Activated CD8-positive, alpha-beta memory T cell treated with anti-CD3 and anti-CD28 coated beads for 4 hours (primary cell): ENCODE data around the gene SPINK2.
A peak's percentile ranks its signal among the peaks of the same experiment; 100 is the strongest.

Experiments used
- DNase-seq, 2 donors: peaks; one replicate each; pipeline ENCODE4 v3.0.0-alpha.2; 2020; ENCODE audit warnings: low read depth in 2 of 2

Gene SPINK2, protein sequence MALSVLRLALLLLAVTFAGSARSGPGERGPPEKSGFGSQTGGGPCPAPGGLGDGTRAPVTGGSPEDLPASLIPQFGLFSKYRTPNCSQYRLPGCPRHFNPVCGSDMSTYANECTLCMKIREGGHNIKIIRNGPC

GRCh38 chr4:56821381-56822243, at the start of gene SPINK2:
Gene SPINK2 (minus strand): TSS chr4:56821701. CDS start chr4:56821662, 39 bp downstream.
- DNase-seq, result peak; percentile 39 to 46

- no peak for DNase-seq
Observed at GRCh38 chr4:56870946-56871345, 49.4 kb upstream of the SPINK2 start.

GRCh38 chr4:56863441-56864139, 42.1 kb upstream of the SPINK2 start:
- DNase-seq, result no peak

- DNase-seq, result no peak
Observed at GRCh38 chr4:56861360-56861759, 39.9 kb upstream of the SPINK2 start.

GRCh38 chr4:56860781-56861180, 39.3 kb upstream of the SPINK2 start:
- no peak for DNase-seq

DNA sequence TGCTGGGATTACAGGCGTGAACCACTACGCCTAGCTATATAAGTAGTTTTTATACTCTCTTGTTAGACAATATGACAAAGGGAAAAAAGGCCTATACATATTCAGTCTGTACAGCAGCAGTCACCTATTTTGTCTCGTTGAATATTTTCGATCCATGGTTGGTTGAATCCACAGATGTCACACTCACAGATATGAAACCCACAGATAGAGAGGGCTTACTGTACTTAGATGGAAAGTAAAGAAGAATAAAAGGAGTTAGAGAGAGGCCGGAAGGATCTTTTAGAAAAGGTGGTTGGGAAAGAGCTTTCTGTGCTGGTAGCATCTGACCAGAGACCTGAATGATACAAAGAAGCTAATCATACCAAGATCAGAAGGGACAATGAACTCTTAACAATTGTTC, 38.3 kb upstream of the SPINK2 start:
- no peak for DNase-seq

GRCh38 chr4:56857601-56858309, 36.3 kb upstream of the SPINK2 start:
- no peak for DNase-seq

DNA sequence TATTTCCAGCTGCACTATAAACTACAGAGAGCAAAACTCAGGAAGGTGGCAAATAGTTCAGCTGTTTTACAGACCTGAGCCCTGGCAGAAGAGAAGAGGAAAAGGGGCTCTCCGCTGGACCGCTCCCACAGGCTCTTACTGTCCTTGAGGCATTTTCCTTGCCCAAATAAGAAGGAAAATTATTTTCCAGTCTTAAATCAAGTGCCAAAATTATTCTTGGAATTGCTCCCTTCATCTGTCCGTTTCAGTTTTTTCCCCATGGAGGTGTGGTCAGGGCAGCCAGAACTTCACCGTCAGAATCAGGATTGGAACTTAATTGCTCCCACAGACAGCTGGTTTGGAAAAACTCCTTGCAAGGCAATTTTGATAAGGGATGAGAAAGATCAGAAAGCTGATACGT, 35.2 kb upstream of the SPINK2 start:
- DNase-seq, result no peak

DNA sequence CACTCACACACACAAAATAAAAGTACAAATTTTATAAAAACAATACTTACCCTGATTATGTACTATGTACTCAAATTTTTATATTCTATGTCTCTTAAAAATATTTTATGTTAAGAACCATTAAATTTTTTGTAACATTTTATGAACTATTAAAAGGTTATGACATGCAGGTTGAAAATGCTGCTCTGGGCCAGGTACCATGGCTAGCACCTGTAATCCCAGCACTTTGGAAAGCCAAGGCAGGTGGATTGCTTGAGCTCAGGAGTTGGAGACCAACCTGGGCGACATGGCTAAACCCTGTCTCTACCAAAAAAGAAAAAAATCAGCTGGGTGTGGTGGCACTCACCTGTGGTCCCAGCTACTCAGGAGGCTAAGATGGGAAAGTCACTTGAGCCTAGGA, 29.4 kb upstream of the SPINK2 start:
- DNase-seq, result no peak

DNA sequence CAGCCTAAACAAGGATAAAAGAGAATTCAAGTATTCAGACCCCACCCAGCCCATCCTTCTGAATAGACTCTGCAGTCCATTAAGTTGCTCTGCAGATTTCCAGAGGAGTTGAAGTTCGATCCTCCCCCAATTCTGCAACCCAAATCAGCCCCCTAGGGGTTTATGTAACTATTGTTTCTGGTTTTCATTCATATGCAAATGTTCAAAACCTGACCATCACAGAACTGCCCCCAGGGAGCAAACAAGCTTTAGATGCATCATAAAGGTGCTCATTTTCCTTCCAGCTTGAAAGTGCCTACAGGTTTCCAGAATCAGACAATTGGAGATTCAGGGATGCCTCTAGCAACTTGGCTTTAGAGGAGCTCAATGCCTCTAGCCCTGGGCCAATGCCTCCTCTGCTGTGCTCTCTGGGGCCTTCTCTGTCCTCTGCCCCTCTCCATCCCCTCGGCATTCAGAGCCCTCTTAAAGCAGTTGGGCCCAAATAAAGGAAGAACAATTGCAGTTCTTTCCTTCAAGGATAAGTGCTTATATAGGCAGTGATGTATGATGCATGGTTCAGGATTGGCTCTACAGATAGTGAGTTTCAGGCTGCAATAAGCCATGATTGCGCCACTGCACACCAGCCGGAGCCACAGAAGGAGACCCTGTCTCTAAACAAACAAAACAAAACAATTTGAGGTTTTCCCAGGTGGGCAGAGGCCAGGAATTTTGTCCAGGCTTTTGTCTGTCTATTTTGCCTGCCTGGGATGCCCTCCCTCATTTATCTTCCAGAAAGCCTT, 23.5 kb upstream of the SPINK2 start:
- DNase-seq, result no peak

- no peak for DNase-seq
Observed at GRCh38 chr4:56843421-56843899, 22.0 kb upstream of the SPINK2 start.

GRCh38 chr4:56840559-56840958, 19.1 kb upstream of the SPINK2 start:
- no peak for DNase-seq

DNA sequence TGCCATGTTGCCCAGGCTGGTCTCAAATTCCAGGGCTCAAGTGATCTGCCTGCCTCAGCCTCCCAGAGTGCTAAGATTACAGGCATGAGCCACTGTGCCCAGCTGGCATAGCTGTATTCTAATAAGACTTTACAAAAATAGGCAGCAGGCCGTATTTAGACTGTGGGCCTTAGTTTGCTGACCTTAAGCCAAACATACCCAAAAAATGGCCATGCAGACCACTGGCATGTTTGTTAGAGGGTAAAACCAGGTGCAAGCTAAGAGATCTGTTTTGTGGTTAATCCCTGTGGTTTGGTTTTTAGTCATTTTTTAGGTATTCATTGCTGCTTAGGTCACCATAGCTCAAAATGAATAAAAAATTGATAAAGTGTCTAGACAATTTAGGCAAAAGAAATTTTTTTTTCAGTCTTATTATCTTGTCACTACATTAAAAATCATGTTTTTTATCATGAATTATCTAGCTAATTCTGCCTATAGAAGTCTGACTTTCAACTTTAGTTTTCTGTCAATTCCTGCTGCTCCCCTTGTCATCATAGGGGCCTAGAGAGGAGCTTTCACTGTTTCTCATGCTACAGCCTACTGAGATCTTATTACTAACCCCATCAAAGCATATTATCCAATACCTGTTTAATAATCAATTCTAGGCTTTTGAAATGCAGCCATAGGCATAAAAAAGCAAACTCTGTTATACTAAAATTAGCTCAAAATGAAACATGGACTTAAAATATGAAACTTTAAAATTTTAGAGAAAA, 7.5 kb upstream of the SPINK2 start:
- DNase-seq, result no peak

DNA sequence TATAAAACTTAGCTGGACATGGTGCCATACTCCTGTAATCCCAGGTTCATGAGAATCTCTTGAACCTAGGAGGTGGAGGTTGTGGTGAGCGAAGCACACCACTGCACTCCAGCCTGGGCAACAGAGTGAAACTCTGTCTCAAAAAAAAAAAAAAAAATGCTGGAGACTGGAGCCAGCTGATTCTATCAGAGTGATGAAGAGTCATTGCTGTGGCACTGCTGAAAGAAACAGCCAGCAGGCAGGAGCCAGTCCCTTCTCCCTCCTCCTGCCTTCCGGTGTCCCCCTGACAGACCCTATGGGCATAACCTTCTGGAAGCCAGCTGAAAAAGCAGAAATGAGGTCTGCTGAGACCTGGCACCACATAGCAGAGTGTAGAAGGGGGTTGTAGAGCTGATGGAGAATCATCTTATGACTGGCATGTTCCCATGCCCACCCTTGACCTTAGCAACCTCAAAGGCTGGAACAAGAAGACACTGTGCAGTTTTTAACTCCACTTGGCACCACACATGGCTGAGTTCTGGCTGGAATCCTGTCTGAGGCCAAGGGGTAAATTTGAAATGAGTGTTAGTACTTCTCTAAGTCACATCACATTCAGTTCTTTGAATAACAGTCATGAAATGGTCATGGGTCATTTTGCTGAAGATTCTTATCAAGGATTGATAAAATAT, 2.6 kb upstream of the SPINK2 start:
- DNase-seq, result no peak

DNA sequence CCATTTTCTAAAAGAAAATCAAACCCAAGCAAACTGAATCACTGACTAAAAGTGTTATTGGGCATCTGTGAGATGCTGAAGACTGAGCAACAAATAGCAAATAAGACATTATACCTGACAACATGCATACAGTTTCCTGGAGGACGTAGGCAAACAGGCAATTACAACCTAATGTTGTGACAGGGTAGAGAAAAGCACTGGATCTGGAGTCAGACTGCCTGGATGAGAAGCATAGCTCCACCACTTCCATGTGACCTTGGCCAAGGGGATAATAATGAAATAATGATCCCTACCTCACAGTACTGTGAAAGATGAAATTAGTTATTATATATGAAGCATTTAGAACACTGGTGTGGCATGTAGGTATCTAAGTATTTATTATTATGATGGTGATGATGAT, 2.7 kb downstream of the SPINK2 start:
- DNase-seq, result no peak

GRCh38 chr4:56817840-56818491, 3.5 kb downstream of the SPINK2 start:
- no peak for DNase-seq

GRCh38 chr4:56806666-56807065, 14.8 kb downstream of the SPINK2 start:
- DNase-seq, result no peak

DNA sequence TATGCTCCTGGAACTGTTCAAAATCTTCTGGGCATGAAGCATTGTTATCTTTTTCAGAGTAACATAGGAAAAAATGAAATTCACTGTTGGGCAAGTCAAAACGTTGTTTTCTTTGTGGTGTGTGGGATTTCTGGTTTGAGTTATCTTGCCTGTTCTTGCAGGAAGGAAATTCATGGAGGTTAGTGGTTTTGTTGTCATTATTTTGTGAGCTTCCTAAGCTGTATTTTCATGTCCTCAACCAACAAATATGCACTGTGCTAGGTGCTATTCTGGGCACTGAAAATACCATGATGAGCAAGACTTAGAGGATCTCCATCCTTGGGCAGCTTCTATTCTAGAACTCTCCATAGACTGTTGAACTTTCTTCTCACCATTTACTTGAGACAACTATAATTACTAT, 16.9 kb downstream of the SPINK2 start:
- no peak for DNase-seq

DNA sequence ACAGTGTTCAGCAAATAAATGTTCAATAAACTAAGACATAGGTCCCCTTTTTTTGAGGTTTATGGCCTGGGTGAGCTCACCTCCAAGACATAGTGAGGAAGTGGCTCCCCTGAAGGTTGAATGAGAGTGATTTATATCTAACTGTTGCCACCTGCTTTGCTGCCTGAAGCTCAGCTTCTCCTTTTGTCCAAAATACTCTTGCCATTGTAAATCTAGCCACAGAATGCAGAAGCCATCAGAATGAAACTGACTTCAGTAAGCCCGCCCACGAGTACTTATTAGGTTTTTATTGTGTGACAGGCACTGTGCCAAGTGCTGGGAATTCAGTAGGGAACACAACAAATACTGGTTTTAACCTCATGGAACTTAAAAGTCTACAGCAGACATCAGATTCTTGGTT, 18.0 kb downstream of the SPINK2 start:
- no peak for DNase-seq
